NCI-H2029 (cell line): ENCODE data around the gene UBXN4.
"Not testable (repeated sequence)": the region's sequence is repeated elsewhere in the genome, so short reads cannot be mapped to it uniquely, and the experiment has no call there.

Experiments
- DNase-seq: peaks from one replicate; lab custom pipeline; 2025; lab: John Stamatoyannopoulos, UW

UBXN4 gene

DNA sequence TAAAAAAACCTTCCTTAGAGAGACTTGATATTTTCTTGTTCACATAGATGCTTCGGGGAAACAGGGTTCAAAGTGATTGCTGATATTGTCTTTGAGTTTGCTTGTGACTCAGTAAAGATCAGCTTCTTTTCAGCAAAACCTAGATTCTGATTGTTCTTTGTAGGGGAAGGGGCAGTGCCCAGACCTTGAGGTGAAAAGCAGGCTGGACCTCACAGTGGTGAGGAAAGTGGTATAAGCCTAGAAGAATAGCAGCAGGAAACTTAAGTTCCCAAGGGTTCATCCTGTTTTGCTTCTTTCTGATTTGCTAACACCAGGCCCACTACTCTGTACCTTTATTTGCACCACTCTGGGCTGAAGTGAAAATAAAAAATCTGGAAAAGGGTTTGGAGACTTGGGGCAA, 20.9 kb downstream of the UBXN4 start:
- no peak for DNase-seq

- DNase-seq, result no peak
Measured at GRCh38 chr2:135768863-135769262, 27.2 kb downstream of the UBXN4 start.

- DNase-seq, result no peak
Measured at GRCh38 chr2:135773319-135773718, 31.7 kb downstream of the UBXN4 start.

- no peak for DNase-seq
Measured at GRCh38 chr2:135773917-135774316, 32.3 kb downstream of the UBXN4 start.

DNA sequence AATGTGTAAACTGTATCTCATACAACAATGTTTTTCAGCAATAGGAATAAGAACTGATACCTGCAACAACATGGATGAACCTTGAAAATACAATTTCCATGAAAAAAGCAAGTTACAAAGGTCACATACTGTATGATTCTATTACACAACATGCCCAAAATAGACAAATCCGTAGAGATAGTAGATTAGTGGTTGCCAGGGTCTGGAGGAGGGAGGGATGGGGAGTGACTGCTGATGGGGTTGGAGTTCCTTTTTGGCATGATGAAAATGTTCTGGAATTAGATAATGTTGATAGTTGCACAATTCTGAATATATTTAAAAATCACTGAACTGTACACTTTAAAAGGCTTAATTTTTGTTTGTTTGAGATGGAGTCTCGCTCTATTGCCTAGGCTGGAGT, 33.8 kb downstream of the UBXN4 start:
- no peak for DNase-seq

DNA sequence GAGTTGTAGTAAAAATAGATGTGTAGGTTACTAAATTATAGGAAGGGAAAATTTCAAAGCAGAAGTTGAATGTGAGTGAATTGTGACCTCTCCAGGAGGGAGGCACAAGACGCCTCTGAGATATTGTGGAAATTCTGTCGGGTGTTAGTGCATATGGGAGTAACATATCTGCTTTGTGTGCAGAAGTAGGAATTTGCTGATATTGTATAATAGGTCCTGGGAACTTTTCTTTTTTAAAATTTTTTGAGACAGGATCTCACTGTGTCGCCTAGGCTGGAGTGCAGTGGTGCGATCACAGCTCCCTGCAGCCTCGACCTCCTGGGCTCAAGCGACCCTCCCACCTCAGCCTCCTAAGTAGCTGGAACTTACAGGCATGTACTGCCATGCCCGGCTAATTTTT, 34.7 kb downstream of the UBXN4 start:
- DNase-seq, result no peak

DNA sequence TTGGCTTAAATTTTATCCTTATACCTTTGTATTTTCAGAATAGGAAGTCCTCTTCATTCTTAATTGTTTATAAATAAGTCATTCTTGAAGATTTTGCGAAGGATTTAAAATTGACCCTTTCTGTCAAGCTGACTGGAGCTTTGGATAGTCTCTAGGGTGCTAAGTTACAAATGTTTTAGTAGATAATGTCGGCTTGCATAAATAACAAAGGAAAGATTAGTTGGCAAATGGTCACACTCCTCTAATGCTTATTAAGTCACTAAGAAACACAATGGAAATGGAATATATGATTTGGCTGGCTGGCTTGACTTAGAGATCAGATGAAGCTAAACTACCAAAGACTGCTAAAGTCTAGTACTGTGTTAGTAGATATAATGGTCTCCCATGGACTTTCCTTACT, 40.6 kb downstream of the UBXN4 start:
- no peak for DNase-seq

DNA sequence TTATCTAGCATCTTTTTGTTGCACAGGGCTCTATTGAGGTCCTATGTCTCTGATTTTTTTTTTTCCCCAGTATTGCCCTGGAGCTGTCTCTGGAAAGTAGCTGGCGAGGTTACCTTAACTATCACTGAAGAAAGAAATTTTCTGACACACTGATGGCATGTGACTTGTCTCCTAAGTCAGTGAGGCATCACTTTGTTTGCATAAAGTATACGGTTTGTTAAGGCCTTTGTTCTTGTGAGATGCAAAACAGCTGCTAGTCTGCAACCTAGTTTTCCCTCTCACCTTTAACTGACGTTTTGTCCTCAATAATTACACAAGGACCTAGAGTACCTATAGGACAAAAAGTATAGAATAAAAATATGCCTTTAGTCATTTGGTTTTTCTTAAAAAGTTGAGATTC, 41.8 kb downstream of the UBXN4 start:
- DNase-seq, result no peak

DNA sequence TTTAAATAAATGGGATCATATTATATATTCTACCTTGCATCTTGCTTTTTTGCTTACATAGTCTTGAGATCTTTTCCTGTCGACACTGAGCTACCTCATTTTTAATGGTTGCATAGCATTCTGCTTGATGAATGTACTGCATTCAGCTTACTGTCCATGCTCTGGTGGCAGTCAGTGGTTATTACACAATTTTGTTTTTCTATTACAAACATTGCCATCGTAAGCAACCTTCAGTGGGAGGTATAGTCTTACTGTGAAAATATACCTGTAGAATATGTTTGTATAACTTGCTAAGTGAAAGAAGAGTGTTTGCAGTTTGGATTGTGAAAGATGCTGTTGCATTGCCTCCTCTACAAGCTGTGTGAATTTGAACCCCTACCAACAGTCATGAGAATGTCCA, 43.4 kb downstream of the UBXN4 start:
- DNase-seq, result no peak

DNA sequence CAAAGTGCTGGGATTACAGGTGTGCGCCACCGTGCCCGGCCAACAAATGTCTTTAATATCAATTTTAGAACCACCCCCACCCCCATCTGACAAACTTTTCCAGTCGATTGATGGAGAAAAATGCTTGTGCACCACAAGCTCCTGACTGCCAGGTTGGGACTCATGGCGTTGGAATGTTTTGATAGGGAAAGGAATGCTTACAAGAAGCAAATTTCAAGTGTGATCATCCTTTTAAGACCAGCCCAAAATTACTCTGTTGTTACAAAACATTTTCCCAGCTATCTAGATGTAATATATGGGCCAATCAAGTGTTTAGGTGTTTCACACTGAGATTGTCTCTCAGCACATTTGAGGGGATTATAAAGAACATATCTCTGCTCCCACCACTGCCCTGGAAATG, 45.2 kb downstream of the UBXN4 start:
- DNase-seq, result no peak

GRCh38 chr2:135790423-135790822, 48.8 kb downstream of the UBXN4 start:
- DNase-seq, result no peak

DNA sequence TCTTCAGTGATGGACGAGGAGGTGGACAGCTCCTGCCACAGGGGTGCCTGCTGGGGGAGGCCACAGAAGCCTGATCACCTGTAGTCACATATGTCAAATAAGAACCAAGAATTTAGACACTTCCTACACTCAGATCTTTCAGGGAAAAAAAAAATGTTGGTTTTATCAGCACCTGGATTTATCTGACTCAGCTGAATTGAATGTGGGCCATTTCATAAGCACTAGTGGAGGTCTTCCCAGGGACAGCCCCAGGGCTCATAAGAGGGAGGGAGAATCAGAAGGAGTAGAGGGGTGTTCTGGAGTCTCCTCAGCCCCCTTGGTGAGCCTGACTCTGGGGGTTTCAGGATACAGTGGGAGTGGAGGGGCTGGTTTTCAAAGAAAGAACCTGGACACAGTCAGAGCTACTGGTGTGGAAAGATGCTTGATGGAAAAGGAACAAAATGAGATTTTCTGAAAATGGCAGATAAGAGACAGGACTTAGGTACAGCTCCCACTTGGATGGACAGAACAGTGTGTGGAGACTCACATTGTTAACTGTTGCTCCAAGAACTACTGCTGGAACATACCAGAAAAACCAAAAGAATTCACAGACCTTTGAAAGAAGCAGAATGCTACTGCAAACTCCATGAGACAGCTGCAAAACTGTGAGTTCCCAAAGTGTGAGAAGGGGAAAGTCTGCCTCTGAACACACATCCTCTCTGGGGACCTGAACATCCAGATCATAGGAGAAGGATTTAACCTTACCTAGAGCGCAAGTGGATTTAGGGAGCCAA, 49.9 kb downstream of the UBXN4 start:
- no peak for DNase-seq

GRCh38 chr2:135792401-135793150, 50.9 kb downstream of the UBXN4 start:
- no peak for DNase-seq

DNA sequence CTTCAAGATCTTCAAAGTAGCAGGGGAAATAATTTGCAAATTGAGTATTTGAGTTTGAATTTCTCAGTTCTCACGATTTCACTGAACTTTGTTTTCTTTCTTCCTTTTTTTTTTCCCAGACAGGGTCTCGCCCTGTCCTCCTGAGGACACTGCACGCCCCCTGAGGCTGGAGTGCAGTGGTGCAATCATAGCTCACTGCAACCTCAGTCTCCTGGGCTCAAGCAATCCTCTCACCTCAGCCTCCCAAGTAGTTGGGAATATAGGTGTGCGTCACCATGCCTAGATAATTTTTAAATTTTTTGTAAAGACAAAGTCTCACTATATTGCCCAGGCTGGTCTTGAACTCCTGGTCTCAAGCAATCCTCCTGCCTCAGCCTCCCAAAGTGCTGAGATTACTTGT, 54.0 kb downstream of the UBXN4 start:
- not testable (repeated sequence) for DNase-seq

GRCh38 chr2:135796606-135797005, 55.0 kb downstream of the UBXN4 start:
- DNase-seq, result no peak

DNA sequence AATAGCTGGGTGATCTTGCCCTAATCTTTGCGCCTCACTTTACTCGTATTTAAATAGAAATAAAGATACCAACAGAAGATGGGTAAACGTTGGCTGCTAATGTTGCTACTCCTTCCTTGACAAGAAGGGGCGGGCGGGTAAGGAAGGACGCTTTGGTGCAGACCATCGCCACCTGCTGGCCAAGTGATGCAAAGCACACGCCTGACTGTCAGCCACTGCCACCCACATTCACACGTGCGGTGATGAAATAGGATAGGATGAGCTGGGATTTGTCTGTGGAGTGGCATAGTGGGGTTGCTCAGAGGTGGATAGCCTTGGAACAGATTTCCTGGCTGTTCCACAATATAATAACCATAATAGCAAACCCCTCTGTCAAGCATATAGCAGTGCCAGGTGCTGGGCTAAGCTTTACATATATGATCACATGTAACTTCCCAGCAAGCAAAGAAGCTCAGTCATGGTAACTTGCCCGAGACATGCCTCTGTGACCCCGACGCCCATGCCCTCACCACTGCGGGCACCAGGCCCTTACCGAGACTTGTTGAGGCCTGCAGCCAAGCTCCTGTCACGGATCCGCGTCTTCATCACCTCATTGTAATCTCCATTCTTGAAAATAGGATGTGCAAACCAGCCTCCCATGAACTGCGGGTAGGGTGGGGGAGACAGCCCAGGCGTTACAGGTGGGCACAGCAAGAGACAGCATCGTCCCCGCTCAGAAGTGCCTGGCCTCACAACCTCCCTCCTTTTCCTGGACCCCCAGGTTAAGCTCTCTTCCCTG, 56.0 kb downstream of the UBXN4 start:
- DNase-seq, result peak; percentile 62

GRCh38 chr2:135798275-135798705, 56.6 kb downstream of the UBXN4 start:
- DNase-seq, result no peak

DNA sequence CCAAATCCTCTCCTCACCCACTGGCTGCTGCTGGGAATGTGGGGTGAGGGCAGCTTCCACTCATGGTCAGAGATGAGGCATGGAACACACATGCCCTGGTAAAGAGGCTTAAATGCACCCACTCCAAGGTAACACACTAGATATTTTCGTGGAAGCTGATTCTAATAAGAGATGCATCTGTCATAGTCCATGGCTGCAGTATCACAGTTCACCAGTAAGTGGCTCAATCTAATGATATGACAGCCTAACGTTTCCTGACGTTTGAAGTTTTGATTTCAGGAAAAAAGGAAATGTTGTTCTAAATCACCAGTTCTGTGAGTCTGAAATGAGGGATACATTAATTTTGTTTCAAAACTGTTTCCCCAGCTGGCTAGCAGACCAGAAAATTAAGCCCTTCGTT, 57.1 kb downstream of the UBXN4 start:
- no peak for DNase-seq

DNA sequence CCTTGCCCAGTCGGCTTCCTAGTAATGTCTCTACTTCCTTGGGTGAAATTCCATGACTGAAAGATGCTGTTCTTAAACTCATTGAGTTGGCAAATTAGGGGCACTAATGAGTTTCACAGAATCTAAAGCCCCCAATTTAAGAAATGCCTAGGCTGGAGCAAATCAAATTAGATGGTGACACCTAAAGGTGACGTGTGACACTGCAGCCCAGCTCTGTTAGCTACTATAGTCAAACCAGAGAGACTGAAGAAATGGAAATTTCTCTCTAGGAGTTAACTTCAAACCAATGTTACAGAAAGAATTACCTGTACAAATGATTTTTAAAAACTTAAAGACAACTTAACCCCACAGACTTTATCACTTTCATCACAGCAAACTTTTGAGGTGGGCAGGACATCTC, 58.1 kb downstream of the UBXN4 start:
- DNase-seq, result no peak

- DNase-seq, result no peak
Measured at GRCh38 chr2:135800513-135801460, 59.1 kb downstream of the UBXN4 start.

GRCh38 chr2:135802350-135802749, 60.7 kb downstream of the UBXN4 start:
- DNase-seq, result no peak

- DNase-seq, result no peak
Measured at GRCh38 chr2:135803278-135803677, 61.6 kb downstream of the UBXN4 start.
